ENCODE measurements around the gene HAGH.
A peak's percentile ranks its signal among the peaks of the same experiment; 100 is the strongest.
"Not testable (repeated sequence)": the region's sequence is repeated elsewhere in the genome, so short reads cannot be mapped to it uniquely, and the experiment has no call there.

HAGH gene

GRCh38 chr16:1826691-1827573, at the start of gene HAGH, which contains the start of gene FAHD1:
TSS of gene HAGH (minus strand) at chr16:1826825. CDS start at chr16:1826787, 38 bp downstream.
TSS of gene FAHD1 (plus strand) at chr16:1827206. CDS start at chr16:1827239, 33 bp downstream.
- DNase-seq (ENCODE audit: low read depth) = peak; percentile 86

GRCh38 chr16:1876066-1876465, 49.4 kb upstream of the HAGH start:
- DNase-seq (ENCODE audit: low read depth) = not testable (repeated sequence)

- DNase-seq (ENCODE audit: low read depth) = no peak
These were observed 48.2 kb upstream of the HAGH start for GRCh38 chr16:1874854-1875253.

- DNase-seq (ENCODE audit: low read depth) = peak; percentile 17
These were observed 45.5 kb upstream of the HAGH start, which contains the start of gene MEIOB for GRCh38 chr16:1871974-1872635. TSS of gene MEIOB (minus strand) at chr16:1872164. CDS start at chr16:1868175, 3,989 bp downstream.

- no peak for DNase-seq (ENCODE audit: low read depth)
These were observed 43.9 kb upstream of the HAGH start for GRCh38 chr16:1870365-1871082.

- no peak for DNase-seq (ENCODE audit: low read depth)
These were observed 39.5 kb upstream of the HAGH start for GRCh38 chr16:1865902-1866690.

GRCh38 chr16:1863681-1864460, 37.2 kb upstream of the HAGH start:
- no peak for DNase-seq (ENCODE audit: low read depth)

GRCh38 chr16:1862394-1862793, 35.8 kb upstream of the HAGH start:
- DNase-seq (ENCODE audit: low read depth) = no peak

GRCh38 chr16:1861730-1862129, 35.1 kb upstream of the HAGH start:
- DNase-seq (ENCODE audit: low read depth) = no peak

GRCh38 chr16:1859650-1860049, 33.0 kb upstream of the HAGH start:
- DNase-seq (ENCODE audit: low read depth) = no peak

- no peak for DNase-seq (ENCODE audit: low read depth)
These were observed 31.7 kb upstream of the HAGH start for GRCh38 chr16:1858189-1858865.

- no peak for DNase-seq (ENCODE audit: low read depth)
These were observed 30.9 kb upstream of the HAGH start for GRCh38 chr16:1857433-1858097.

GRCh38 chr16:1851793-1852192, 25.2 kb upstream of the HAGH start:
- no peak for DNase-seq (ENCODE audit: low read depth)

- no peak for DNase-seq (ENCODE audit: low read depth)
These were observed 24.4 kb upstream of the HAGH start for GRCh38 chr16:1850981-1851380.

GRCh38 chr16:1846416-1846815, 19.8 kb upstream of the HAGH start:
- DNase-seq (ENCODE audit: low read depth) = no peak

GRCh38 chr16:1845985-1846384, 19.4 kb upstream of the HAGH start:
- no peak for DNase-seq (ENCODE audit: low read depth)

GRCh38 chr16:1839554-1839953, 12.9 kb upstream of the HAGH start:
- no peak for DNase-seq (ENCODE audit: low read depth)

GRCh38 chr16:1834096-1834495, 7.5 kb upstream of the HAGH start:
- no peak for DNase-seq (ENCODE audit: low read depth)

GRCh38 chr16:1832838-1833454, 6.3 kb upstream of the HAGH start:
- no peak for DNase-seq (ENCODE audit: low read depth)
